ENCODE results near the gene ASPRV1.

DNA sequence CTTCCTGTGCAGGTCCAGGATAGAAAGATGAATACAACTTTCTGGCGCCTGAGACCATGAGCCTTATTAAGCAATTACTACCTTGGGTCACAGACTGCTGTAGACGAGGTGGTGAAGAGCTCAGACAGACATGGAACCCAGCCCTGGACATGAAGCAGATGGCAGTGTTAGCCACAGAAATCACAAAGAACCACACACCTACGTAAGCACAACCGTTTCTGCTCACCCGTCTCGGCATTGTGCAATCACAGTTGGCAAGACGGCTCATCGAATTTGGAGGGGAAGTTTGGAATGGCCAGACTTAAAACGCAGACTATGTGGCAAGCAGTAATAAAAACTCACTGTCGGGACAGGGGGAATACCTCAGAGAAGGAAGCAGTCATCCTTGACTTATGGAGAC is 24.3 kb upstream of the ASPRV1 start:
- TF ChIP-seq, protein P1, sequence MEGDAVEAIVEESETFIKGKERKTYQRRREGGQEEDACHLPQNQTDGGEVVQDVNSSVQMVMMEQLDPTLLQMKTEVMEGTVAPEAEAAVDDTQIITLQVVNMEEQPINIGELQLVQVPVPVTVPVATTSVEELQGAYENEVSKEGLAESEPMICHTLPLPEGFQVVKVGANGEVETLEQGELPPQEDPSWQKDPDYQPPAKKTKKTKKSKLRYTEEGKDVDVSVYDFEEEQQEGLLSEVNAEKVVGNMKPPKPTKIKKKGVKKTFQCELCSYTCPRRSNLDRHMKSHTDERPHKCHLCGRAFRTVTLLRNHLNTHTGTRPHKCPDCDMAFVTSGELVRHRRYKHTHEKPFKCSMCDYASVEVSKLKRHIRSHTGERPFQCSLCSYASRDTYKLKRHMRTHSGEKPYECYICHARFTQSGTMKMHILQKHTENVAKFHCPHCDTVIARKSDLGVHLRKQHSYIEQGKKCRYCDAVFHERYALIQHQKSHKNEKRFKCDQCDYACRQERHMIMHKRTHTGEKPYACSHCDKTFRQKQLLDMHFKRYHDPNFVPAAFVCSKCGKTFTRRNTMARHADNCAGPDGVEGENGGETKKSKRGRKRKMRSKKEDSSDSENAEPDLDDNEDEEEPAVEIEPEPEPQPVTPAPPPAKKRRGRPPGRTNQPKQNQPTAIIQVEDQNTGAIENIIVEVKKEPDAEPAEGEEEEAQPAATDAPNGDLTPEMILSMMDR (conservative IDR thresholded peaks at IDR 0.05) = no peak
- no peak for TF ChIP-seq ZFX (IDR thresholded peaks at IDR 0.05)

Measured in C4-2B (cell line).